ENCODE data around the gene ANAPC16. TPM values are rescaled to one million over a fixed set of nuclear protein-coding genes. Genes with fewer than 3 reads are reported as not detected.

Gene ANAPC16
- total RNA-seq, 2 donors from 2014 or later = 40.9 to 59.4 TPM

DNA sequence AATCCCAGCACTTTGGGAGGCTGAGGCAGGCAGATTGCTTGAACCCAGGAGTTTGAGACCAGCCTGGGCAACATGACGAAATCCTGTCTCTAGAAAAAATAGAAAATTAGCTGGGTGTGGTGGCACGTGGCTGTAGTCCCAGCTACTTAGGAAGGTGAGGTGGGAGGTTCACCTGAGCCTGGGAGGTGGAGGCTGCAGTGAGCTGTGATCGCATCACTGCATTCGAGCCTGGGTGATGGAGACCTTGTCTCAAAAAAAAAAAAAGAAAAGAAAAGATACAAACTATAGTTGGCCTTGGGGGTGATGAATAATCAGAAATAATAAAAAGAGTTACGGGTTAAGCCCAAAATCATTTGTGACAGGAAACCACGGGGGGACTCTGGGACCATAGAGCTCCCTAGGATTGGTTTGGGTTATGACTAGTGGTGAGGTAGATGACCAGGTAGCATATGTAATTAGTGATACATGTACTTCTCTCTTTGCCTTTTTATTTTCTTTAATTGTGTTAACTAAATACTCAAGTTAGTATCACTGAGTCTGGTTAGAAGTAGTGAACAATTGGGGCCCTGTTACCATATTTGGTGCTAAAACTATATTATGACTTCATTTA is 10.7 kb downstream of the ANAPC16 start:
- Histone ChIP-seq H3K27ac (peak overlapping the region in 3 of 4 donors; percentile 58 to 91 (median 80)), H3K9me3 (no peaks in the 10 kb centered on the region), H3K27me3 (no peaks in the 10 kb centered on the region), H3K36me3 (replicated peaks in 1 of 2; ENCODE audit: insufficient read depth in 1 of 2, low read depth in 2 of 2) (peaks cover 0 to 2% of the 10 kb centered on the region in 2 donors), H3K4me1 (peaks cover 97% of the 10 kb centered on the region), H3K4me3 (no peak overlapping the region)
- 74 to 77% methylated on average over 6 of the region's 6 CpGs for WGBS, 2 donors
- no peak for TF ChIP-seq POLR2A (IDR thresholded peaks at IDR 0.05)
- TF ChIP-seq CTCF (IDR thresholded peaks at IDR 0.05) = no peak
- intact Hi-C loops (cut with DNase I) = no loop called here
- no peak for ATAC-seq
- no peak for DNase-seq

- TF ChIP-seq CTCF (IDR thresholded peaks at IDR 0.05) = no peak
- intact Hi-C loops (cut with DNase I) = no loop called here
- Histone ChIP-seq H3K27ac (peak overlapping the region; percentile 43 to 91 (median 86)), H3K36me3 (replicated peaks in 1 of 2; ENCODE audit: insufficient read depth in 1 of 2, low read depth in 2 of 2) (peaks cover 0 to 2% of the 10 kb centered on the region in 2 donors), H3K9me3 (no peaks in the 10 kb centered on the region), H3K27me3 (no peaks in the 10 kb centered on the region), H3K4me1 (peaks cover 97% of the 10 kb centered on the region), H3K4me3 (no peak overlapping the region)
- DNase-seq (no peak), ATAC-seq (no peak)
- WGBS, 2 donors = 79 to 83% methylated on average over 6 of the region's 6 CpGs
Measured at GRCh38 chr10:72227826-72228225, 12.0 kb downstream of the ANAPC16 start.

GRCh38 chr10:72228318-72228751 is 12.5 kb downstream of the ANAPC16 start:
- DNase-seq = peak in 2 of 4 donors; percentile 55 to 62
- H3K4me3 ChIP-seq = no peak overlapping the region
- intact Hi-C loops (cut with DNase I) = no loop called here
- TF ChIP-seq CTCF (IDR thresholded peaks at IDR 0.05) (no peak), POLR2A (IDR thresholded peaks at IDR 0.05) (no peak)
- peaks cover 0 to 2% of the 10 kb centered on the region in 2 donors for H3K36me3 ChIP-seq (replicated peaks in 1 of 2; ENCODE audit: insufficient read depth in 1 of 2, low read depth in 2 of 2)
- WGBS, 2 donors = 7 to 26% methylated on average over 2 of the region's 2 CpGs
- no peak for ATAC-seq
- H3K27ac ChIP-seq = peak overlapping the region; percentile 43 to 91 (median 86)
- peaks cover 97% of the 10 kb centered on the region for H3K4me1 ChIP-seq
- H3K27me3 ChIP-seq = no peaks in the 10 kb centered on the region
- H3K9me3 ChIP-seq = no peaks in the 10 kb centered on the region

DNA sequence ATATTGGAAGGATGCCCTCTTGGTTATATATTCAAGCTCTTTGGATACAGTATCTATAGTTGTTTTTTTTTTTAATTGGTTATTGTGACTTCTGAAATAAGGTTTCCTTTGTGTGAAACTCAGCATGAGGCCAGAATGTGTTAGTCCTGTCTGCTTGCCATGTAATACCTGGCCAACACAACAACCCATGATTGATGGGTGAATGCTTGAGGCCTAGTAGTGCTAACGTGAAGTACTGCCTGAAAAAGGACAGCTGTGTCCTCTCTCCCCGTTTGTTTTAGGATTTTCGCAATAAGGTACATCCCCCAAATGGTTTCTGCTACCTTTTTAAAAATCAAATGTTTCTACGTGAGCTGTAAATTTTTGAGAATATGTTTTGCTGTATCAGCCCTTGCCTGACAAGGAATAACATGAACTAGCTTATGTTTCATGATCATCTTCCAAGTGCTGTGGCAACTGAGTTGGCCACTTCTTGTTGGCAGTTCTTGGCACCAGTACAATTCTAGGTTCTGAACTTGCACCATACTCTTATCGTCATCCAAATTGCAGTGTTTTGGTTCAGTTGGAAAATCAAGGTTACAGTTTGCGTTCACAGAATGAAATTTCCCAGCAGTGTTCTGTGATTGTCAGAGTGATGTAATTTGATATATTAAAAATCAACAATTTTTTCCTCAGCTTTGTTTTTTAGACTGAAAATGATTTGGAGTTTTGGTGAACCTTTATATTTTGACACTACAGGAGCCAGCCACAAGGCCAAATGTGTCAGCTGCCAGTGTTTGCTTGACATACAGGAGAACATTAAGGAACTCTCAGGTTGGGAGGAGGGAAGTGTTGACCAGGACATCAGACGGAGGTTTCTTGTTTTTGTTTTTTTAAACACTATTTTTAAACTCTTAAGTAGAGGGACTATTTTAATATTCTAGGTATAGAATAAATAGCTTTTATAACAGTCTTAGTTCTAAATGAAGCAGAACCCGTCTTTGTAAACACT is 13.7 kb downstream of the ANAPC16 start:
- 15 to 23% methylated on average over 8 of the region's 8 CpGs for WGBS, 2 donors
- H3K4me1 ChIP-seq = peaks cover 97% of the 10 kb centered on the region
- DNase-seq = peak; percentile 61 to 90 (median 70)
- TF ChIP-seq CTCF (IDR thresholded peaks at IDR 0.05) (peak in 1 of 7 experiments; percentile 21), POLR2A (IDR thresholded peaks at IDR 0.05) (peak in 2 of 3 donors; percentile 37 to 50)
- peak; percentile 88 for ATAC-seq
- H3K27me3 ChIP-seq = no peaks in the 10 kb centered on the region
- H3K27ac ChIP-seq = peak overlapping the region; percentile 80 to 91 (median 88)
- no peaks in the 10 kb centered on the region for H3K9me3 ChIP-seq
- intact Hi-C loops (cut with DNase I) = no loop called here
- peaks cover 0 to 4% of the 10 kb centered on the region in 2 donors for H3K36me3 ChIP-seq (replicated peaks in 1 of 2; ENCODE audit: insufficient read depth in 1 of 2, low read depth in 2 of 2)
- H3K4me3 ChIP-seq = no peak overlapping the region
